ENCODE results near the gene C20orf144.

- TF ChIP-seq L3MBTL2 (IDR thresholded peaks at IDR 0.05) = no peak
- TF ChIP-seq CEBPB (tag; IDR thresholded peaks at IDR 0.05) = no peak
- no peak for TF ChIP-seq HMG20A (CRISPR knock-in tag; conservative IDR thresholded peaks at IDR 0.05)
These were observed 24.8 kb downstream of the C20orf144 start for GRCh38 chr20:33686984-33687366.

All from K562 (cell line).